H1 (cell line): ENCODE data around the gene SLC26A1. TPM values are rescaled to one million over a fixed set of nuclear protein-coding genes. Genes with fewer than 3 reads are reported as not detected.

Experiments used
- CTCF ChIA-PET: fragments of 300-600 bp; sonication (Branson Sonifier 250); formaldehyde crosslinking; loops from one replicate; lab custom pipeline; 2021; ENCODE audit not compliant: partially characterized antibody; lab: Charles Lee
- POLR2A ChIA-PET: fragments of 300-600 bp; sonication (Branson Sonifier 250); formaldehyde crosslinking; loops from one replicate; lab custom pipeline; 2021; ENCODE audit warnings: inconsistent platforms; ENCODE audit not compliant: partially characterized antibody; lab: Charles Lee
- DNase-seq, 2 experiments: peaks; one replicate each; pipeline versions ENCODE4 v3.0.0 to v3.0.0-alpha.2; 2010 to 2022; ENCODE audit warnings: low spot score in 2 of 2, low read depth in 1 of 2, mixed read lengths in 1 of 2
- FAIRE-seq: peaks from 2 replicates; lab custom pipeline; 2011; peaks lifted over from hg19 to GRCh38; lab: Jason Lieb, UNC
- H2AFZ ChIP-seq: 2 replicates; pipeline ENCODE4 v1.8.1; 2012; ENCODE audit warnings: low read length, inconsistent platforms
- H2AK5ac ChIP-seq: 2 replicates; pipeline ENCODE4 v1.6.1; 2013; ENCODE audit warnings: low read depth, low read length
- H2BK120ac ChIP-seq: replicated peaks from 2 replicates; pipeline ENCODE3; 2013; ENCODE audit warnings: low read depth, low read length, inconsistent platforms
- H2BK12ac ChIP-seq: 2 replicates; pipeline ENCODE4 v1.6.1; 2013; ENCODE audit warnings: low read depth, low read length
- H2BK15ac ChIP-seq: 2 replicates; pipeline ENCODE4 v1.6.1; 2013; ENCODE audit warnings: low read length
- H2BK20ac ChIP-seq: 2 replicates; pipeline ENCODE4 v1.6.1; 2013; ENCODE audit warnings: low read length
- H2BK5ac ChIP-seq: 2 replicates; pipeline ENCODE4 v1.6.1; 2013; ENCODE audit warnings: low read depth, low read length
- H3K14ac ChIP-seq: 2 replicates; pipeline ENCODE4 v1.6.1; 2013; ENCODE audit warnings: inconsistent platforms; ENCODE audit not compliant: insufficient read length
- H3K18ac ChIP-seq: 2 replicates; pipeline ENCODE4 v1.6.1; 2013; ENCODE audit warnings: low read length; ENCODE audit errors: extremely low read depth
- H3K23ac ChIP-seq: 2 replicates; pipeline ENCODE4 v1.6.1; 2013; ENCODE audit warnings: inconsistent platforms; ENCODE audit not compliant: insufficient read length
- H3K23me2 ChIP-seq: 2 replicates; pipeline ENCODE4 v1.6.1; 2013; ENCODE audit warnings: low read depth, low read length
- H3K27ac ChIP-seq: 2 replicates; pipeline ENCODE4 v1.6.1; 2011; ENCODE audit warnings: low read depth, low read length, inconsistent platforms
- H3K27me3 ChIP-seq, 4 experiments: replicated peaks in 1 of 4; 1 replicate in 1 of 4; 2 replicates in 3 of 4; pipeline versions ENCODE4 v1.6.1 to v1.8.1; 2011 to 2013; ENCODE audit warnings: low read length in 3 of 4, mild to moderate bottlenecking in 3 of 4, inconsistent platforms in 2 of 4, mixed read lengths in 2 of 4, moderate library complexity in 1 of 4; ENCODE audit not compliant: control insufficient read depth in 3 of 4, insufficient read depth in 3 of 4; ENCODE audit errors: extremely low read depth in 1 of 4
- H3K36me3 ChIP-seq, 4 experiments: 2 replicates each; pipeline versions ENCODE4 v1.6.1 to v1.8.1; 2011 to 2013; ENCODE audit warnings: mild to moderate bottlenecking in 4 of 4, low read length in 3 of 4, moderate library complexity in 2 of 4, control low read depth in 1 of 4, inconsistent platforms in 1 of 4; ENCODE audit not compliant: insufficient read depth in 4 of 4, control insufficient read depth in 2 of 4
- H3K4ac ChIP-seq: replicated peaks from 2 replicates; pipeline ENCODE3; 2013; ENCODE audit warnings: low read length, low read depth, mixed read lengths, inconsistent platforms; ENCODE audit not compliant: insufficient read length
- H3K4me1 ChIP-seq, 4 experiments: replicated peaks in 1 of 4; 1 replicate in 1 of 4; 2 replicates in 3 of 4; pipeline versions ENCODE4 v1.6.1 to v1.8.1; 2011 to 2013; ENCODE audit warnings: low read length in 3 of 4, inconsistent platforms in 2 of 4, mixed read lengths in 1 of 4; ENCODE audit not compliant: insufficient read depth in 4 of 4, control insufficient read depth in 3 of 4
- H3K4me2 ChIP-seq, 2 experiments: 2 replicates each; pipeline versions ENCODE4 v1.6.1 to v1.8.1; 2011 to 2013; ENCODE audit warnings: low read depth in 2 of 2, low read length in 2 of 2, control low read depth in 1 of 2, inconsistent platforms in 1 of 2, mild to moderate bottlenecking in 1 of 2; ENCODE audit not compliant: insufficient read depth in 1 of 2
- H3K4me3 ChIP-seq, 4 experiments: fragments of 200-600, 300-600 bp in 1 of 4; sonication (generic), shearing (Covaris generic), sonication (Bioruptor Twin) in 1 of 4; 2 replicates each; pipeline versions ENCODE4 v1.5.1 to v1.8.1; 2011 to 2016; ENCODE audit warnings: low read length in 4 of 4, low read depth in 3 of 4, control low read depth in 2 of 4, inconsistent platforms in 2 of 4, mild to moderate bottlenecking in 2 of 4, mixed read lengths in 1 of 4, moderate library complexity in 1 of 4; ENCODE audit not compliant: insufficient read depth in 2 of 4; ENCODE audit errors: extremely low read depth in 1 of 4
- H3K56ac ChIP-seq: replicated peaks from 2 replicates; pipeline ENCODE3; 2013; ENCODE audit warnings: low read depth, mild to moderate bottlenecking, mixed read lengths, low read length, inconsistent platforms; ENCODE audit not compliant: insufficient read length
- H3K79me1 ChIP-seq: 2 replicates; pipeline ENCODE4 v1.6.1; 2013; ENCODE audit warnings: low read depth, low read length, control low read depth
- H3K79me2 ChIP-seq, 2 experiments: 2 replicates each; pipeline versions ENCODE4 v1.6.1 to v1.8.1; 2012 to 2013; ENCODE audit warnings: low read length in 2 of 2, mild to moderate bottlenecking in 2 of 2, inconsistent platforms in 1 of 2; ENCODE audit not compliant: insufficient read depth in 2 of 2, control insufficient read depth in 1 of 2
- H3K9ac ChIP-seq, 4 experiments: replicated peaks in 1 of 4; 1 replicate in 1 of 4; 2 replicates in 3 of 4; pipeline versions ENCODE4 v1.6.1 to v1.8.1; 2011 to 2013; ENCODE audit warnings: low read depth in 3 of 4, low read length in 3 of 4, control low read depth in 2 of 4, mild to moderate bottlenecking in 2 of 4, moderate library complexity in 2 of 4, inconsistent platforms in 1 of 4; ENCODE audit errors: extremely low read depth in 1 of 4
- H3K9me3 ChIP-seq, 2 experiments: 2 replicates each; pipeline versions ENCODE4 v1.6.1 to v1.8.1; 2012 to 2013; ENCODE audit warnings: mild to moderate bottlenecking in 2 of 2, moderate library complexity in 2 of 2, control low read depth in 1 of 2, inconsistent platforms in 1 of 2, low read depth in 1 of 2, low read length in 1 of 2, mixed read lengths in 1 of 2; ENCODE audit not compliant: insufficient read depth in 2 of 2
- H4K20me1 ChIP-seq, 2 experiments: replicated peaks in 1 of 2; 2 replicates each; pipeline versions ENCODE3 to v1.8.1; 2011 to 2013; ENCODE audit warnings: inconsistent platforms in 2 of 2, low read length in 2 of 2, mild to moderate bottlenecking in 1 of 2; ENCODE audit not compliant: insufficient read depth in 2 of 2, control insufficient read depth in 1 of 2
- H4K5ac ChIP-seq: 2 replicates; pipeline ENCODE4 v1.6.1; 2013; ENCODE audit warnings: low read length, low read depth, mixed read lengths, inconsistent platforms; ENCODE audit not compliant: insufficient read length
- H4K8ac ChIP-seq: 2 replicates; pipeline ENCODE4 v1.8.0; 2013; ENCODE audit warnings: mild to moderate bottlenecking, moderate library complexity, low read length, inconsistent platforms; ENCODE audit not compliant: insufficient read depth; ENCODE audit errors: extremely low read depth
- H4K91ac ChIP-seq: replicated peaks from 2 replicates; pipeline ENCODE3; 2013; ENCODE audit warnings: low read length, mixed read lengths, inconsistent platforms; ENCODE audit not compliant: insufficient read length
- EGR1 ChIP-seq: IDR thresholded peaks from 2 replicates; pipeline ENCODE4 v1.6.1; 2011; ENCODE audit warnings: low read depth, low read length, borderline replicate concordance
- KDM4A ChIP-seq: IDR thresholded peaks from one replicate; pipeline ENCODE4 v1.7.1; 2012; ENCODE audit warnings: low read depth, mild to moderate bottlenecking, moderate library complexity, low read length, inconsistent platforms; ENCODE audit not compliant: severe bottlenecking
- NANOG ChIP-seq: IDR thresholded peaks from 2 replicates; pipeline ENCODE4 v1.6.1; 2011; ENCODE audit warnings: low read length, low read depth, mild to moderate bottlenecking, inconsistent platforms; ENCODE audit not compliant: insufficient read depth, poor library complexity, severe bottlenecking
- SIN3A ChIP-seq, 2 experiments: IDR thresholded peaks in 1 of 2; conservative IDR thresholded peaks in 1 of 2; 2 replicates each; pipeline ENCODE4 v1.6.1; 2011 to 2012; ENCODE audit warnings: low read length in 2 of 2, improper control_type of control experiment in 1 of 2, low read depth in 1 of 2, mild to moderate bottlenecking in 1 of 2
- SIX5 ChIP-seq: IDR thresholded peaks from 2 replicates; pipeline ENCODE4 v1.6.1; 2011; ENCODE audit warnings: mild to moderate bottlenecking, low read depth, low read length
- WGBS, 2 experiments: shearing (Covaris generic) in 1 of 2; methylation state at CpG; one replicate each; pipeline versions ENCODE4 v1.1.6 to v1.1.7; 2013 to 2015; ENCODE audit warnings: low lambda C conversion rate in 2 of 2, mixed read lengths in 2 of 2, inconsistent platforms in 1 of 2, low coverage in 1 of 2, missing lambda C conversion rate in 1 of 2; ENCODE audit not compliant: insufficient replicate concordance in 2 of 2, insufficient coverage in 1 of 2, insufficient read length in 1 of 2; ENCODE audit errors: extremely low coverage in 1 of 2, missing lambda C conversion rate in 1 of 2; 5-methylcytosine and 5-hydroxymethylcytosine counted together
- polyA plus RNA-seq, 7 experiments: library from polyadenylated mRNA; depleted of rRNA in 3 of 7; stranded (reverse) in 5 of 7; unstranded in 2 of 7; fragments of >200 nt in 5 of 7; fragments of 200-250 nt in 2 of 7; gene quantifications; 1 replicate in 5 of 7; 2 replicates in 1 of 7; 4 replicates in 1 of 7; pipeline versions ENCODE4 v1.2.1 to v1.2.3, GENCODE V29; 2011 to 2013; ENCODE audit warnings: missing spikeins in 2 of 7, mixed read lengths in 2 of 7
- total RNA-seq: library from RNA; stranded (reverse); fragmentation: NEBNext Ultra II Directional; extraction: Animal tissue kit (Norgen Biotek cat#: 25700); gene quantifications from 2 replicates; pipeline ENCODE4 v1.2.1, GENCODE V29; 2021

The SLC26A1 gene
- total and polyA plus RNA-seq, 2 of the 8 experiments (the other 6 are each of a cell fraction or from before 2014, with no cell fraction given), result 0.11 TPM; not detected in 1

DNA sequence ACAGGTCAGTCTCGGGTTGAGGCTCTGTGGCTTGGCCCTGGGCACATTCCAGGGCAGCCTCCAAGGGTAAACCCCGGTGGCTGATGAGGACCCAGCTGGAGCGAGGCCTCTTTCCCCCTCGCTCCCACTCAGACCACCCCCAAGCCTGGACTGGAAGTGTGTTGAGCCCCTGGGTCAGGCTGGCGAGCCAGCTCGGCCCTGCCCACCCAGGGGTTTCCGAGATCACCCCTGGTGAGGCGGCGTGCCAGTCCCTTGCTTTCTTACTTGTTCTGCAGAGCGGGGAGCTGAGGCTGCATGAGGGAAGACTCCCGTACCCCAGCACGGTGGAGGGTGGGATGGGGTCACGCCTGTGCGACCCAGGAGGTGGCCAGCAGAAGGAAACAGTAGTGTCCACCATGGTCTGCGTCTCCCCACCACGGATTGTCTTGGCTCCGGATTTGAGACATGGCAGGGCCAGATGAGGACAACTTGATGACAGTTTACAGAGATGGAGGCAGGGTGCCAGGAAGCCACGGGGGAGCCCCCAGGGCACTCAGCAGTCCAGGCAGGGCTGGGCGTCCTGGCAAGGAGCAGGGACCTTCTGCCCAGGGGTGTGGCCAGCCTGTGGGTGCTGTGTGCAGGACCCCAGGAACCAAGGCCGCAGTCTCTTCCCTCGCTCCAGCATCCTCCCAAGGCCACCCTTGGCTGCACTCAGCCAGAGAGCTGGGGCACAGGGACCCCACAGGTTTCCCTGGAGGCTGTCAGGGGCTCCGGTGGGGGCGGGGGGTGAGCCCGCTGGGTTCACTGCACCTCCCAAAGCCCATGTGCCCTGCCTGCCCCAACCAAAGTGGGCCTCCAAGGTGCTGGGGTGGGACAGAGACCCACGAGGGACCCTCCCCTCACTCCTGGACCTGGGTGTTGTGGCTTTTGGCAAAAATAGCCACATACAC, 11.6 kb upstream of the SLC26A1 start:
- no peaks in the 10 kb centered on the region for H3K79me2 ChIP-seq
- 87% methylated on average over 22 of the region's 25 CpGs; no CpG with 5 or more reads in 1 of the 2 experiments for WGBS, 2 experiments
- H3K4ac ChIP-seq, result no peak overlapping the region
- no peak overlapping the region for H3K14ac ChIP-seq
- H2AFZ ChIP-seq, result no peak overlapping the region
- no peaks in the 10 kb centered on the region for H3K36me3 ChIP-seq
- H3K18ac ChIP-seq, result no peak overlapping the region
- H4K5ac ChIP-seq, result no peak overlapping the region
- DNase-seq, result no peak
- H3K23ac ChIP-seq, result no peak overlapping the region
- H3K56ac ChIP-seq, result no peak overlapping the region
- no peak overlapping the region for H2BK5ac ChIP-seq
- peaks cover 15% of the 10 kb centered on the region; the same call in 1 of the 2 replicates for H3K23me2 ChIP-seq
- POLR2A ChIA-PET, result no interaction called here
- no peak for FAIRE-seq
- H2AK5ac ChIP-seq, result 0 out of 2 replicates have a peak overlapping the region, but pooled peaks have one; percentile 82
- no peak overlapping the region for H4K91ac ChIP-seq
- H3K27me3 ChIP-seq, result peaks cover 47 to 91% (median 86%) of the 10 kb centered on the region in 4 experiments
- no peak overlapping the region for H3K4me2 ChIP-seq
- no peaks in the 10 kb centered on the region for H3K79me1 ChIP-seq
- H3K9ac ChIP-seq, result no peak overlapping the region
- H4K8ac ChIP-seq, result no peak overlapping the region
- H4K20me1 ChIP-seq, result peaks cover 2 to 17% of the 10 kb centered on the region in 2 experiments
- H2BK15ac ChIP-seq, result no peak overlapping the region
- no peak overlapping the region for H2BK20ac ChIP-seq
- peaks cover 0 to 8% (median 7%) of the 10 kb centered on the region in 4 experiments; a peak in 5 of 7 replicates for H3K4me1 ChIP-seq
- H3K9me3 ChIP-seq, result no peaks in the 10 kb centered on the region
- CTCF ChIA-PET, result interaction anchor here (0.5 to 0.7 kb wide), 2 partner anchors 218 to 905 kb away, joined by 4 to 7 read pairs; no protein-coding TSS in a partner anchor
- H2BK12ac ChIP-seq, result no peak overlapping the region
- H3K27ac ChIP-seq, result no peak overlapping the region
- H2BK120ac ChIP-seq, result no peak overlapping the region
- no peak overlapping the region for H3K4me3 ChIP-seq
- no peak for TF ChIP-seq SIN3A (conservative IDR thresholded peaks at IDR 0.05 in 1 of 2, IDR thresholded peaks at IDR 0.05 in 1 of 2; ENCODE audit: low read depth in 1 of 2, low read length in 2 of 2)
- no peak for TF ChIP-seq EGR1
- no peak for TF ChIP-seq NANOG
- TF ChIP-seq SIX5, result no peak
- no peak for TF ChIP-seq KDM4A
